GM03348 (cell line): ENCODE data around the gene DDX23.
"Not testable (repeated sequence)": the region's sequence is repeated elsewhere in the genome, so short reads cannot be mapped to it uniquely, and the experiment has no call there.

Experiments
- DNase-seq: peaks from one replicate; pipeline ENCODE4 v3.0.0; 2012; ENCODE audit warnings: low spot score

The DDX23 gene

GRCh38 chr12:48862760-48863159, 10.8 kb upstream of the DDX23 start:
- DNase-seq: no peak

- no peak for DNase-seq
These were observed 9.1 kb upstream of the DDX23 start for GRCh38 chr12:48861111-48861510.

DNA sequence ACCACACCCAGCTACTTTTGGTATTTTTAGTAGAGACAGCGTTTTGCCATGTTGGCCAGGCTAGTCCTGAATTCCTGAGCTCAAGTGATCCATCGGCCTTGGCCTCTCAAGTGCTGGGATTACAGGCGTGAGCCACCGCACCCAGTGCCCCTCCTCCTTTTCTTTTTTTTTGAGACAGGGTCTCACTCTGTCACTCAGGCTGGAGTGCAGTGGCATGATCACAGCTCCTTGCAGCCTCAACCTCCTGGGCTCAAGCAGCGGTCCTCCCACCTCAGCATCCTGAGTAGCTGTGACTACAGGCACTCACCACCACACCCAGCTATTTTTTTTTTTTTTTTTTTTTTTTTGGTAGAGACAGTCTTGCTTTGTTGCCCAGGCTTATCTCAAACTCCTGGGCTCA, 8.3 kb upstream of the DDX23 start:
- DNase-seq: not testable (repeated sequence)

GRCh38 chr12:48859607-48860006, 7.6 kb upstream of the DDX23 start:
- no peak for DNase-seq

- DNase-seq: no peak
These were observed 6.1 kb upstream of the DDX23 start for GRCh38 chr12:48858043-48858442.

GRCh38 chr12:48857278-48857994, 5.5 kb upstream of the DDX23 start:
- no peak for DNase-seq

DNA sequence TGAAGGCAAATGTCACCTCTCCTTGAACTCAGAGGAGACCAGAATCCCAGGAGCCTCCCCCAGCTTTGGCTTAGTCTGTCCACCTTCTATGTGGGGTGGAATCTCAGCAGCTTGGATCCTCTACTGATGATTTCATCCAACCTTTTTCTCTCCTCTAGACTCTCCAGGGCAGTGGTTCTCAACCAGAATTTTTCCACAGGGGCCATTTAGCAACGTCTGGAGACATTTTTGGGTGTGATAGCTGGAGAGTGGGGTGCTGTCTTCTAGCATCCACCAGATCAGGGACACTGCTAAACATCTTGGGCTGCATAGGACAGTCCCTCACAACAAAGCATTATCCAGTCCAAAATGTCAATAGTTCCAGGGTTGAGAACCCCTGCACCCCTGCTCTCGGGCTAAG, 4.4 kb upstream of the DDX23 start:
- no peak for DNase-seq

DNA sequence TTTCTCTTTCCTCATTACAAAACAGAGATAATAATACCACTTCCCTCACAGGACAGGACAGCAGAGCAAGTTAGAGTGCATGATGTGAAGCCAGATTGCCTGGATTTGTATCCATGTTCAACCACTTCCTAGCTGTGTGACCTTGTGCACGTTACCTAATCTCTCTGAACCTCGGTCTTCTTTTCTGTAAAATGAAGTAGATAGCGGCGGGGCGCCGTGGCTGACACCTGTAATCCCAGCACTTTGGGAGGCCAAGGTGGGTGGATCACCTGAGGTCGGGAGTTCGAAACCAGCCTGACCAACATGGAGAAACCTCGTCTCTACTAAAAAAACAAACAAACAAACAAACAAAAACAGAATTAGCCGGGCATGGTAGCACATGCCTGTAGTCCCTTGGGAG, 3.0 kb upstream of the DDX23 start:
- DNase-seq: not testable (repeated sequence)

GRCh38 chr12:48854488-48854887, 2.5 kb upstream of the DDX23 start:
- no peak for DNase-seq

DNA sequence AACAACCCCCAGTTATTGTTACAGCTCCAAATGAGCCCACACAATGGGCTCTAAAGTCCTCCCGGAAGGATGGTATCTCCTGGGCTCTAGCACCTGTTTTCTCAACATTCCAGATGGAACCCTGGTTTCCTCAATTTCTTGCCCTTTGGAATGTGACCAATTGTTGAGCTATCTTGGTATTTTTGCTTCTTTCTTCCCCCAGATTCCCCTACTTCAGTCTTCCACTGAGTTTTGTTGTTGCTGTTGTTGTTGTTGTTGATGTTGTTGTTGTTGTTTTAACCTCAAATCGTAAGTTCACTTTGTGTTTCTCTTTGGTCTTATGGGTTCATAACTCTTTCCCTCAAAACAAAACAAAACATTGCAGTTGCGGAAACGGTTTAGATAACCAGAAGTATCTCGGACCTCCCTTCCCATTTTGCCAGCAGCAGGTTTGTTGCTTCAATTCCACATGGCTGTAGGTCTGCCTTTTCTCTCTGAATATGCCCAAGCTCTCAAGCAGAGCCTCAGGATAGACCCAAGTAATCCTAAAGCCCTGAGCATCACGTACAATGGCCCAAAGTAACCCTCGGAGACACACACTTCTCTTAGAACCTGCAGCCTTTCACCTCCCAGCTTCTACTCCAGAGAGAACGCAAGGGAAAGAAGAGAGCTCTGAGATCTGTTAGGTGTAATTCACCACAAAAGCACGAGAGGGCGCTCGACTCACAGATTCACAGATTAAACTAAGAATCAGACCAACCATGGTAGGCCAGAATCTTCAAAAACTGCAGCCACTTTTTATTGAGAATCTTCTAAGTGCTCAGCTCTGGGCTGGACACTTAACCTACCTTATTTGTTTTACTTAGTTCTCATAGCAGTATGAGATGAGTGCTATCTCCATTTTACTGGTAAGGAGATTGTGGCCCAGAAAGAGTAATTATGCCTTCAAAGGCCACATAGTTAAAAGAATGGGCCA, 1.0 kb upstream of the DDX23 start:
- DNase-seq: peak; percentile 83

GRCh38 chr12:48842021-48842420, 9.9 kb downstream of the DDX23 start:
- DNase-seq: not testable (repeated sequence)

DNA sequence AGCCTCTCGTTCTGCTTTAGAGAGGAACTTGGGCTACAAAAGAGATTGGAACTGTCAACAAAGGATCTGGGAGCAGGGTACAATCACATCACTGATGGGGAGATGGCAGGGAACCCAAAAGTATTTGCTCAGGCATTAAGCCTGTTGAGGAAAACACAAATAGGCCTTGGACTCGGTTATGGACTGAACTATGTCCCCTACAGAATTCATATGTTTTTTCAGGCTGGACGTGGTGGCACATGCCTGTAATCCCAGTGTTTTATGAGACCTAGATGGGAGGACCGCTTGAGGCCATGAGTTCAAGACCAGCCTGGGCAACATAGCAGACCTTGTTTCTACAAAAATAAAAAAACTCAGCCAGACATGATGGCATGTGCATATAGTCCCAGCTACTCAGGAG, 13.9 kb downstream of the DDX23 start:
- no peak for DNase-seq

DNA sequence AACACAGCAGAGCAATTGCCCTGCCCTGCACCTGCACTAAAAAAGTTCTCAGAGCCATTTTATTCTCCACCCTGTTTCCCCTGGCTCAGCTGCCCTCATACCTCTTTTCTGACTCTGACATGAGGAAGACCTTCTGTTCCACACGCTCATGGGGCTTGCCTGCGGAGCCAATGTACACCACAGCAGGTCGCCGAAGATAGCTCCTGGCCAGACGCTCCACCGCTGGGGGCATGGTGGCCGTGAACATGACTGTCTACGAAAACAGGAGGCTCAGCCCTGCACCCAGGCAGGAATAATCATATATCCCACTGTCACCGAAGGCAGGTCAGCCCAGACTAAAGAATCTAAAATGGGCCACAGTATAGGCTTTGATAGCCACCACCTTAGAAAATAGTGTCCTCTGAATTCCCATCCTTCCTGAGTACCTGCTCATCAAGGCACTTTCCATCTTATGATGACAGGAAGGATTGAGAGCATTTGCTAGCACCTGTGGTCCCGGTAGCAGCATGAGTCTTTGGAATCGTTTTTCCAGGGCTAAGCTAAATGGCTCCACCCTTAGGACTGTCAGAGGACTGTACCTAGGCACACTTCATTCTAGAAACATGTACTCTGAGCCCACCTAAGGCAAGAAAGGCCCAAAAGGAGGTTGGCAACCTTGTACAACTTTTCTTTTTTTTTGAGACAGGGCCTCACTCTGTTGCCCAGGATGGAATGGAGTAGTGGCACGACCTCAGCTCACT, 19.5 kb downstream of the DDX23 start:
- DNase-seq: no peak

GRCh38 chr12:48831257-48831656, 20.7 kb downstream of the DDX23 start:
- no peak for DNase-seq

DNA sequence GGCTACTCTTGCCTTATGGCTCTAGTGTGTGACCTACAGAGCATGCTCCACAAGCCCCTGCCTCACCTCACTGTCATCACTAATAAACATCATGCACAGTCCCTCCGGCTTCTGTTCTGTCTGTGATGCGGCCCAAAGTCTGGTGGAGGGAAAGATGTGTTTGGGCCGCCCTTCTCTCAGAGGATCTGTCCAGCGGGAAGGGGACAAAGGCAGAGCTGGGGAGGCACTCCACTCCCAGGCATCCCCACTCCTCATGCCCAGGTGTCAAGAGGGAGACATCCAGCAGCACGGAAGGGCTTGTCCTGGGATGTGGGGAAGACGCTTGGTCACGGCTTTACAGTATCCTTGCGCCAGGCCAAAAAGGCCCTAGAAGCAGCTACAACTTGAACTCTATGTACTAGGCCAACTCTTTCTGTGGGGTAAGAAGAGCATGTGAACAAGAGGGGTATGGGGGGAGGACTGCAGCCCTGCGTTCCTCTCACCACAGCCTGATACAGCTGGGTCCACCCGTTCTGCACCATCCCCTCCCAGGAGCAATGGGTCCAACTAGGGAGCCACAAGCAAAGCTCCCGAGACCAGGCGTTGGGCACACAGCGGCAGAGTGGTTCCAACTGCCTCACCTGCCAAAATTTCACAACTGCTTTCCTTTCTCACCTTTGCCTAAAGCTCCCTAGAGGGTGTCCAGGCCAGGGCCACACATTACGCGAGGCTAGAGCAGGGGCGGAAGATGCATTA, 23.0 kb downstream of the DDX23 start:
- no peak for DNase-seq

DNA sequence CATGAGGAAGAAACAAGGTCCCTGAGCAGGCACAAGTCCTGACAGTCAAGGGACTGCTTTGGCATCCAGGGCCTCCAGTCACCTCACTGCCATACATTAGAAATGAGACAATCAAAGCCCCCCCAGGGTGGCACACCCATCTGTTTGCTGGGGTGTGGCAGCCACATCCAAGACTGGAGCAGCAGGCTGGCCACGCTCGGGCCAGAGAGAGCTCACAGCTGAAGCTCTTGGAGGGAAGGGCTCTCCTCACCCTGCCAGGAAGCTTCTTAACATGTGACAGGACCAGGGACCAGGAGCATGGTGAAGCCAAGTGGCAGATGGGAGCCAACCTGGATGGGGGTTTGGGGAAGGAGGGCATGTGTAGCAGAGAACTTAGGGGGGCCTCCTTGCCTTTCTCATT, 23.7 kb downstream of the DDX23 start:
- no peak for DNase-seq

DNA sequence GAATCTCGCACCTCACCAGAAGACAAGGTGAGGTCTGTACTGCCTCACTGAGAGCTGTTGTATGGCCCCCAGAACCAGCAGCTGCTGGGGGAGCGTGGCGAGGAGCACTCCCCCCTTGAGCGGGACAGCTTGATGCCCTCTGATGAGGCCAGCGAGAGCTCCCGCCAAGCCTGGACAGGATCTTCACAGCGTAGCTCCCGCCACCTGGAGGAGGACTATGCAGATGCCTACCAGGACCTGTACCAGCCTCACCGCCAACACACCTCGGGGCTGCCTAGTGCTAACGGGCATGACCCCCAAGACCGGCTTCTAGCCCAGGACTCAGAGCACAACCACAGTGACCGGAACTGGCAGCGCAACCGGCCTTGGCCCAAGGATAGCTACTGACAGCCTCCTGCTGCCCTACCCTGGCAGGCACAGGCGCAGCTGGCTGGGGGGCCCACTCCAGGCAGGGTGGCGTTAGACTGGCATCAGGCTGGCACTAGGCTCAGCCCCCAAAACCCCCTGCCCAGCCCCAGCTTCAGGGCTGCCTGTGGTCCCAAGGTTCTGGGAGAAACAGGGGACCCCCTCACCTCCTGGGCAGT, 24.4 kb downstream of the DDX23 start:
- DNase-seq: no peak

DNA sequence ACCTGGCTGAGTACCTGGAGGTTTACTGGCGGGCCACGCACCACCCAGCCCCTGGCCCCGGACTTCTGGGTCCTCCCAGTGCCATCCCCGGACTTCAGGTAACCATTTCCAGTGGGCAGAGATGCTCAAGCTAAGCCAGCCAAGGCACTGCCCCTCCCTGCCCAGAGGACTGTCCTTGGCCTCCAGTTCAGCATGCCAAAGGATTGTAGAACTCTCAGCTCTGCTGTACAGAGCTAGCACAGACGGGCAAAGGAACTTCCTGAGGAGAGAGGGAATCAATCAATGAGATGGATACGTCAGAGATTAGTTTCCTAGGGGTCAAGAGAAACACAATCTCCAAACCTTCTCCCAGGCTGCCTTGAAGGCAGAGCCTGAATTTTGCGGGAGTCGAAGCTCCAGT, 24.9 kb downstream of the DDX23 start:
- no peak for DNase-seq

DNA sequence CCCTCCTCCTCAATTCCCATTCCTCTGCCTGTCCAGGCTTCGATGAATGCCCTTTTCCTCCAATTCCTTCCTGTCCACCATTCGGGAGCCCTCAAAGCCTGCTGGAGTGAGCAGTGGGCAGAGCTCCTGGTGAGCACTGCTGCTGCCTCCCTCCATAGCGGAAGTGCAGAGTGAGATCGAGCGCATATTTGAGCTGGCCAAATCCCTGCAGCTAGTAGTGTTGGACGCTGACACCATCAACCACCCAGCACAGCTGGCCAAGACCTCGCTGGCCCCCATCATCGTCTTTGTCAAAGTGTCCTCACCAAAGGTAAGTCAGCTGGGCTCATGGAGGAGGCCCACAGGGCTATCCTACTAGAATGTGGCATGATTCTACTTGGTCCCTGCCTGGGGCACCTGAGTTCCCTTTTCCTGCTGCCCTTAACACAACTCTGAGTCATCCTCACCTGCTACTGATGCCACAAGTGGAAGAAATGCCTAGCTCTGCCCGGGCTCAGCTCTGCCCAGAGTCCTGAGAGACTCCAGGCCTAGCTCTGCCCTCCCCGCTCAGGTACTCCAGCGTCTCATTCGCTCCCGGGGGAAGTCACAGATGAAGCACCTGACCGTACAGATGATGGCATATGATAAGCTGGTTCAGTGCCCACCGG, 25.6 kb downstream of the DDX23 start:
- no peak for DNase-seq

DNA sequence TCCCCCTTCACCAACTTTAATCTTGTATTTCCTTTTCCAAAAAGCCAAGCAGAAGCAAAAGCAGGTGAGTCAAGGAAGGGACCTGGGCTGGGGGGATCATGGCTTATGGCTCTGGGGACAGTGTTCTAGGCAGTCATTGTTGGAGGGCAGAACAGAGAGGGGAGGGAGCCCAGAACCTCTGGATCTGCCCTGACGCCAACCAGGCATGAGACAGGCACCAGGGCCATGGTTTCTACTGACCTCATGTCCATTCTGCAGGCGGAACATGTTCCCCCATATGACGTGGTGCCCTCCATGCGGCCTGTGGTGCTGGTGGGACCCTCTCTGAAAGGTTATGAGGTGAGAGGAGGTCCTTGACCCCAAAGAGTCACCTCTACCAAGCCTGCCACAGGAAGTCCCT, 27.1 kb downstream of the DDX23 start:
- DNase-seq: no peak

- no peak for DNase-seq
These were observed 27.9 kb downstream of the DDX23 start for GRCh38 chr12:48824112-48824511.
